Caco-2 (cell line): ENCODE results near the gene B3GNT5. TPM values are rescaled to one million over a fixed set of nuclear protein-coding genes. Genes with fewer than 3 reads are reported as not detected.

ENCODE experiments used
- BruUV-seq: library from RNA; stranded (reverse); fragments of 400-500 nt; replicated peaks from 2 replicates; lab custom pipeline; 2021; lab: Mats Ljungman, UMichigan
- CTCF ChIA-PET: fragments of 300-600 bp; sonication (Branson Sonifier 250); formaldehyde crosslinking; loops from one replicate; lab custom pipeline; 2022; ENCODE audit warnings: antibody characterized with exemption; lab: Charles Lee
- POLR2A ChIA-PET: fragments of 300-600 bp; sonication (Branson Sonifier 250); formaldehyde crosslinking; loops from one replicate; lab custom pipeline; 2022; ENCODE audit warnings: antibody characterized with exemption; lab: Charles Lee
- DNase-seq, 2 experiments: peaks; one replicate each; pipeline versions ENCODE4 v3.0.0 to v3.0.0-alpha.2; 2020 to 2022
- H3K27me3 ChIP-seq: replicated peaks from 2 replicates; pipeline ENCODE4 v1.6.0; 2011; ENCODE audit warnings: low read length; ENCODE audit not compliant: control insufficient read depth, insufficient read depth
- H3K36me3 ChIP-seq: 2 replicates; pipeline ENCODE4 v1.5.1; 2011; ENCODE audit warnings: low read length; ENCODE audit not compliant: control insufficient read depth, insufficient read depth
- H3K4me1 ChIP-seq: fragments of 250-450 bp; sonication (Bioruptor Pico); 2 replicates; pipeline ENCODE4 v1.5.1; 2020; ENCODE audit warnings: mild to moderate bottlenecking
- H3K4me3 ChIP-seq: 2 replicates; pipeline ENCODE4 v1.5.1; 2011; ENCODE audit warnings: low read depth, mild to moderate bottlenecking, control low read depth, low read length
- H3K9me3 ChIP-seq: fragments of 250-450 bp; sonication (Bioruptor Pico); 2 replicates; pipeline ENCODE4 v1.5.1; 2020; ENCODE audit warnings: mild to moderate bottlenecking, moderate library complexity
- H3K27ac Mint-ChIP-seq: one replicate; pipeline ENCODE4 v1.8.0; 2022; ENCODE audit warnings: mixed read lengths; ENCODE audit not compliant: unreplicated experiment
- H3K27me3 Mint-ChIP-seq: one replicate; pipeline ENCODE4 v1.8.0; 2022; ENCODE audit warnings: mixed read lengths; ENCODE audit not compliant: insufficient read depth, unreplicated experiment
- H3K36me3 Mint-ChIP-seq: one replicate; pipeline ENCODE4 v1.8.0; 2022; ENCODE audit warnings: mild to moderate bottlenecking, mixed read lengths; ENCODE audit not compliant: insufficient read depth, unreplicated experiment
- H3K4me1 Mint-ChIP-seq: one replicate; pipeline ENCODE4 v1.8.0; 2022; ENCODE audit warnings: low read depth, mixed read lengths; ENCODE audit not compliant: unreplicated experiment
- H3K4me3 Mint-ChIP-seq: one replicate; pipeline ENCODE4 v1.8.0; 2022; ENCODE audit warnings: mild to moderate bottlenecking, moderate library complexity, mixed read lengths; ENCODE audit not compliant: unreplicated experiment
- H3K9me3 Mint-ChIP-seq: one replicate; pipeline ENCODE4 v1.8.0; 2022; ENCODE audit warnings: mixed read lengths; ENCODE audit not compliant: unreplicated experiment
- intact Hi-C: fragments of 100-400 bp; cut with micrococcal nuclease; formaldehyde crosslinking; loops from one replicate; pipeline ENCODE4 v1.10.0; 2022; ENCODE audit not compliant: unreplicated experiment
- total RNA-seq: library from RNA; stranded (reverse); gene quantifications from 2 replicates; pipeline ENCODE4 v1.2.3, GENCODE V29; 2022
- TF ChIP-seq, protein P1 (sequence below), 2 experiments: fragments of 200-600 bp in 1 of 2; IDR thresholded peaks; 1 replicate in 1 of 2; 2 replicates in 1 of 2; pipeline versions ENCODE4 v1.5.1 to v1.8.0; 2011 to 2022; ENCODE audit warnings: antibody characterized with exemption in 1 of 2, control low read depth in 1 of 2, inconsistent platforms in 1 of 2, low read depth in 1 of 2, low read length in 1 of 2, mild to moderate bottlenecking in 1 of 2, moderate library complexity in 1 of 2; ENCODE audit not compliant: insufficient read depth in 1 of 2, severe bottlenecking in 1 of 2, unreplicated experiment in 1 of 2

The B3GNT5 gene
- total RNA-seq, 1 experiment from 2014 or later: 9.4 TPM

DNA sequence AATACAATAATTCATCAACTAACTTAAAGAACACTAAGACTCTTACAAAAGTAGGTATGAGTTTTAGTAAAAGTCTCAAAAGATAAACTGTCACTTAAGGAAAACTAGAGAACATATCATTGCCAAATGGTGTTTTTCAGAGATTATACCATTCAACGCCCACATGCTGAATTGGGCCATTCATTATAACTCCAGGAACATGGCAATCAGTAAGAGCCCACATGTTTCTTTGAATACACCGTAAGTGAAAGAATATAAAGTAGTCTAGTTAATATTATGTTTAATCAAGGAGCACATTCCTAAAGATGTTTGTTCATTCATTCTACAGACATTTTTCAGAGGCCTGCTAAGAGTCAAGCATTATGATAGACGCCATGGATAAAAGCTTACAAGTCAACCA lies 22.9 kb downstream of the B3GNT5 start:
- Histone ChIP-seq H3K4me3 (no peak overlapping the region), H3K27me3 (no peaks in the 10 kb centered on the region), H3K4me1 (no peaks in the 10 kb centered on the region), H3K9me3 (no peaks in the 10 kb centered on the region), H3K36me3 (no peaks in the 10 kb centered on the region)
- Mint-ChIP-seq H3K27ac (no peak overlapping the region), H3K9me3 (no peaks in the 10 kb centered on the region), H3K4me1 (no peaks in the 10 kb centered on the region), H3K36me3 (no peaks in the 10 kb centered on the region), H3K4me3 (no peak overlapping the region), H3K27me3 (no peaks in the 10 kb centered on the region)
- TF ChIP-seq, protein P1, sequence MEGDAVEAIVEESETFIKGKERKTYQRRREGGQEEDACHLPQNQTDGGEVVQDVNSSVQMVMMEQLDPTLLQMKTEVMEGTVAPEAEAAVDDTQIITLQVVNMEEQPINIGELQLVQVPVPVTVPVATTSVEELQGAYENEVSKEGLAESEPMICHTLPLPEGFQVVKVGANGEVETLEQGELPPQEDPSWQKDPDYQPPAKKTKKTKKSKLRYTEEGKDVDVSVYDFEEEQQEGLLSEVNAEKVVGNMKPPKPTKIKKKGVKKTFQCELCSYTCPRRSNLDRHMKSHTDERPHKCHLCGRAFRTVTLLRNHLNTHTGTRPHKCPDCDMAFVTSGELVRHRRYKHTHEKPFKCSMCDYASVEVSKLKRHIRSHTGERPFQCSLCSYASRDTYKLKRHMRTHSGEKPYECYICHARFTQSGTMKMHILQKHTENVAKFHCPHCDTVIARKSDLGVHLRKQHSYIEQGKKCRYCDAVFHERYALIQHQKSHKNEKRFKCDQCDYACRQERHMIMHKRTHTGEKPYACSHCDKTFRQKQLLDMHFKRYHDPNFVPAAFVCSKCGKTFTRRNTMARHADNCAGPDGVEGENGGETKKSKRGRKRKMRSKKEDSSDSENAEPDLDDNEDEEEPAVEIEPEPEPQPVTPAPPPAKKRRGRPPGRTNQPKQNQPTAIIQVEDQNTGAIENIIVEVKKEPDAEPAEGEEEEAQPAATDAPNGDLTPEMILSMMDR (IDR thresholded peaks at IDR 0.05; ENCODE audit: insufficient read depth in 1 of 2, low read depth in 1 of 2, low read length in 1 of 2, severe bottlenecking in 1 of 2, unreplicated experiment in 1 of 2): no peak
- intact Hi-C loops: no loop called here
- no peak for DNase-seq
- ChIA-PET POLR2A (no interaction called here), CTCF (no interaction called here)
- no TSS peak for BruUV-seq

DNA sequence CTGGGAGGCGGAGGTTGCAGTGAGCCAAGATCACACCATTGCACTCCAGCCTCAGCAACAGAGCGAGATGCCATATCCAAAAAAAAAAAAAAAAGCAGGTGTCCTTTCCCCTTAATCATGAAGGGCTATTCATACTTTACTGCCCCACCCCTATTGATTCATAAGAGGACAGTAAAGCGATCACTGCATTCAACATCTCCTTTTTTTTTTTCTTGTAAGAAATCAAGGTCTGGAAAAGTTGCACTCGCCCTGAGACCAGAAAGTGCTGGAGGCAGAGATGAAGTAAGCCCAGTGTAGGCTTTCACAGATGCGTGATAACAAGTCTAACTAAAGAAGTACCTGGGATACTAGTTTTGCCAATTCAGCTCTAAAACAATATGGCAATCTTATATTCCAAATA lies 24.2 kb downstream of the B3GNT5 start:
- no peaks in the 10 kb centered on the region for H3K9me3 Mint-ChIP-seq
- H3K9me3 ChIP-seq: no peaks in the 10 kb centered on the region
- no peak for DNase-seq
- ChIA-PET POLR2A (no interaction called here), CTCF (no interaction called here)
- no peaks in the 10 kb centered on the region for H3K4me1 ChIP-seq
- H3K36me3 ChIP-seq: no peaks in the 10 kb centered on the region
- TF ChIP-seq, protein P1 (IDR thresholded peaks at IDR 0.05; ENCODE audit: insufficient read depth in 1 of 2, low read depth in 1 of 2, low read length in 1 of 2, severe bottlenecking in 1 of 2, unreplicated experiment in 1 of 2): no peak
- H3K27me3 ChIP-seq: no peaks in the 10 kb centered on the region
- no peaks in the 10 kb centered on the region for H3K36me3 Mint-ChIP-seq
- no peak overlapping the region for H3K27ac Mint-ChIP-seq
- BruUV-seq: no TSS peak
- H3K4me3 Mint-ChIP-seq: no peak overlapping the region
- H3K27me3 Mint-ChIP-seq: no peaks in the 10 kb centered on the region
- intact Hi-C loops: no loop called here
- no peaks in the 10 kb centered on the region for H3K4me1 Mint-ChIP-seq
- H3K4me3 ChIP-seq: no peak overlapping the region

DNA sequence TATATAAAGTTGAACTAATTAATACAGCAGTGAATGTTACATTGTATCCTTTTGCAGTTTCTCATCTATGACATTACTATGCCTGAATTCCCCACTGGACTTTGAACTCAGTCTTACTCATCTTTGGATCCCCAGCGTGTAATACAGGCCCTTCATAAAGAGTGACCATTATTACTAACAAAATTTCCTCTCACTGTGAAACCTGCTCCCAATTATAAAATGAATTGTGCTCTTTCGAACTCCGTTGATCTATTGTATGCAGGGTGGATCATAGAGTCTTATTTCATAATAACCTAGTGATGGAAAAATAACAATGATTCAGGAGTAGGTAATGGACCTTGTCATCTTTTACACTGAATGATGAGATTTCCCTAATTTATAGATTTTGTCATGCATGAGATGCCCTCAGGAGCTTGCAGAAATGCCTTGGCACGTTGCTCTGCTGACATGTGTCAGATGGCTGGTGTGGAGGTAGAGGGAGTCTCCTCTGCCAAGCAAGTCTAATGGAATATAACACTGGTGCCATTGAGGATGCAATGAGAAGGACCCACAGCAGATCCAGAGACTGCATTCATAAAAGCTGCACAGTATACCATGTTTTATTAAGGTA lies 25.5 kb downstream of the B3GNT5 start:
- H3K4me1 ChIP-seq: no peaks in the 10 kb centered on the region

More for the DNA sequence above, 25.5 kb downstream of the B3GNT5 start:
- H3K9me3 Mint-ChIP-seq: no peaks in the 10 kb centered on the region
- no peaks in the 10 kb centered on the region for H3K36me3 Mint-ChIP-seq
- no peaks in the 10 kb centered on the region for H3K27me3 Mint-ChIP-seq
- no peak for DNase-seq
- no TSS peak for BruUV-seq
- no peaks in the 10 kb centered on the region for H3K27me3 ChIP-seq
- H3K36me3 ChIP-seq: no peaks in the 10 kb centered on the region
- TF ChIP-seq, protein P1 (IDR thresholded peaks at IDR 0.05; ENCODE audit: insufficient read depth in 1 of 2, low read depth in 1 of 2, low read length in 1 of 2, severe bottlenecking in 1 of 2, unreplicated experiment in 1 of 2): no peak
- POLR2A ChIA-PET: no interaction called here
- no peak overlapping the region for H3K4me3 ChIP-seq
- no peaks in the 10 kb centered on the region for H3K4me1 Mint-ChIP-seq
- CTCF ChIA-PET: no interaction called here
- no peaks in the 10 kb centered on the region for H3K9me3 ChIP-seq
- H3K27ac Mint-ChIP-seq: no peak overlapping the region
- intact Hi-C loops: no loop called here
- no peak overlapping the region for H3K4me3 Mint-ChIP-seq
